GM23338 (cell line): ENCODE data around the gene KRT222. TPM values are rescaled to one million over a fixed set of nuclear protein-coding genes. Genes with fewer than 3 reads are reported as not detected.
A peak's percentile ranks its signal among the peaks of the same experiment; 100 is the strongest.

Source experiments
- ATAC-seq: fragments of 200-7000 bp; cut with Tn5 transposase; 3 replicates; pipeline ENCODE4 v1.9.1; 2020
- DNase-seq: peaks from one replicate; pipeline ENCODE4 v3.0.0-alpha.2; 2015; ENCODE audit warnings: low spot score
- H2AFZ ChIP-seq: fragments of 200-600 bp; sonication (generic); 2 replicates; pipeline ENCODE4 v1.8.0; 2016; ENCODE audit warnings: antibody characterized with exemption, mild to moderate bottlenecking, moderate library complexity
- H3F3A ChIP-seq: fragments of 200-600 bp; sonication (generic); replicated peaks from 2 replicates; pipeline ENCODE4 v1.8.0; 2017; ENCODE audit warnings: antibody characterized with exemption, mixed run types, low read depth
- H3K27ac ChIP-seq: fragments of 200-600 bp; sonication (generic); 2 replicates; pipeline ENCODE4 v1.6.1; 2016; ENCODE audit warnings: low read depth
- H3K27me3 ChIP-seq: fragments of 200-600 bp; sonication (generic); 2 replicates; pipeline ENCODE4 v1.8.0; 2016; ENCODE audit warnings: mild to moderate bottlenecking, mixed run types, moderate library complexity; ENCODE audit not compliant: insufficient read depth
- H3K36me3 ChIP-seq: fragments of 200-600 bp; sonication (generic); 2 replicates; pipeline ENCODE4 v1.8.0; 2016; ENCODE audit warnings: mild to moderate bottlenecking; ENCODE audit not compliant: insufficient read depth
- H3K4me1 ChIP-seq: fragments of 200-600 bp; sonication (generic); 2 replicates; pipeline ENCODE4 v1.8.0; 2016; ENCODE audit warnings: mild to moderate bottlenecking, moderate library complexity; ENCODE audit not compliant: insufficient read depth
- H3K4me2 ChIP-seq: fragments of 200-600 bp; sonication (generic); 2 replicates; pipeline ENCODE4 v1.7.1; 2017; ENCODE audit warnings: mixed run types
- H3K4me3 ChIP-seq: fragments of 200-600 bp; sonication (generic); 2 replicates; pipeline ENCODE4 v1.6.1; 2016; ENCODE audit warnings: mixed run types
- H3K79me2 ChIP-seq: fragments of 200-600 bp; sonication (generic); replicated peaks from 2 replicates; pipeline ENCODE4 v1.8.0; 2017; ENCODE audit warnings: mild to moderate bottlenecking; ENCODE audit not compliant: insufficient read depth
- H3K9me2 ChIP-seq: fragments of 200-600 bp; sonication (generic); 2 replicates; pipeline ENCODE4 v1.8.0; 2017; ENCODE audit not compliant: insufficient read depth
- H4K20me1 ChIP-seq: fragments of 200-600 bp; sonication (generic); replicated peaks from 2 replicates; pipeline ENCODE4 v1.8.0; 2017; ENCODE audit warnings: mild to moderate bottlenecking; ENCODE audit not compliant: insufficient read depth
- H3K27ac Mint-ChIP-seq: 2 replicates; pipeline ENCODE4 v1.8.0; 2020; ENCODE audit warnings: inconsistent platforms, mild to moderate bottlenecking, moderate library complexity, mixed read lengths
- H3K27me3 Mint-ChIP-seq: 3 replicates; pipeline ENCODE4 v1.8.0; 2022; ENCODE audit warnings: low read depth, mild to moderate bottlenecking, moderate library complexity, mixed read lengths, inconsistent platforms; ENCODE audit not compliant: insufficient read depth, poor library complexity
- H3K36me3 Mint-ChIP-seq: 3 replicates; pipeline ENCODE4 v1.8.0; 2021; ENCODE audit warnings: low read depth, mild to moderate bottlenecking, inconsistent platforms, moderate library complexity, mixed read lengths
- H3K4me1 Mint-ChIP-seq: 3 replicates; pipeline ENCODE4 v1.8.0; 2020; ENCODE audit warnings: mild to moderate bottlenecking, inconsistent platforms, mixed read lengths
- H3K4me3 Mint-ChIP-seq: 3 replicates; pipeline ENCODE4 v1.8.0; 2021; ENCODE audit warnings: moderate library complexity, mild to moderate bottlenecking, inconsistent platforms, mixed read lengths
- H3K9me3 Mint-ChIP-seq: 3 replicates; pipeline ENCODE4 v1.8.0; 2020; ENCODE audit warnings: moderate library complexity, mild to moderate bottlenecking, inconsistent platforms, mixed read lengths
- CTCF ChIP-seq, 2 experiments: fragments of 200-600 bp in 1 of 2; sonication (generic) in 1 of 2; conservative IDR thresholded peaks; 2 replicates each; pipeline versions ENCODE4 v1.5.1 to v1.6.1; 2016 to 2017; ENCODE audit warnings: antibody characterized with exemption in 2 of 2, low read depth in 2 of 2, mild to moderate bottlenecking in 2 of 2, moderate library complexity in 1 of 2
- EZH2 ChIP-seq: fragments of 200-600 bp; sonication (generic); IDR thresholded peaks from one replicate; pipeline ENCODE4 v1.8.0; 2017; ENCODE audit warnings: antibody characterized with exemption, mild to moderate bottlenecking, low read depth; ENCODE audit not compliant: unreplicated experiment
- EZH2phosphoT487 ChIP-seq: fragments of 200-600 bp; sonication (generic); IDR thresholded peaks from one replicate; pipeline ENCODE4 v1.8.1; 2018; ENCODE audit warnings: antibody characterized with exemption; ENCODE audit not compliant: unreplicated experiment
- JUNB ChIP-seq: IDR thresholded peaks from one replicate; pipeline ENCODE4 v1.6.1; 2016; ENCODE audit warnings: antibody characterized with exemption; ENCODE audit not compliant: unreplicated experiment
- POLR2AphosphoS5 ChIP-seq: IDR thresholded peaks from 2 replicates; pipeline ENCODE4 v1.6.1; 2016; ENCODE audit warnings: antibody characterized with exemption, low read depth
- STAT1 ChIP-seq: IDR thresholded peaks from one replicate; pipeline ENCODE4 v1.6.1; 2016; ENCODE audit warnings: antibody characterized with exemption; ENCODE audit not compliant: unreplicated experiment
- ZNF114 ChIP-seq: fragments of 250-450 bp; sonication (Bioruptor Pico); IDR thresholded peaks from 2 replicates; pipeline ENCODE4 v1.5.0; 2020; ENCODE audit warnings: mild to moderate bottlenecking, moderate library complexity
- ZNF331 ChIP-seq: fragments of 250-450 bp; sonication (Bioruptor Pico); IDR thresholded peaks from 2 replicates; pipeline ENCODE4 v1.5.0; 2020; ENCODE audit warnings: low read depth, mild to moderate bottlenecking, moderate library complexity
- ZNF462 ChIP-seq: fragments of 250-450 bp; sonication (Bioruptor Pico); IDR thresholded peaks from 2 replicates; pipeline ENCODE4 v1.5.0; 2020; ENCODE audit warnings: mild to moderate bottlenecking, moderate library complexity
- polyA plus RNA-seq: library from polyadenylated mRNA; unstranded; fragments of >200 nt; fragmentation: Nextera tagmentation; extraction: Ambion mirVana; gene quantifications from 2 replicates; pipeline ENCODE4 v1.2.1, GENCODE V29; 2016
- total RNA-seq: library from RNA; depleted of rRNA; stranded (reverse); fragments of >200 nt; shearing (Covaris generic); gene quantifications from 2 replicates; pipeline ENCODE4 v1.2.3, GENCODE V29; 2014

The KRT222 gene
- total and polyA plus RNA-seq, 2 experiments from 2014 or later: not detected

- Mint-ChIP-seq H3K4me3 (no peak overlapping the region), H3K9me3 (no peaks in the 10 kb centered on the region), H3K36me3 (no peaks in the 10 kb centered on the region), H3K27ac (no peak overlapping the region), H3K27me3 (peaks cover 8% of the 10 kb centered on the region), H3K4me1 (peaks cover 7% of the 10 kb centered on the region)
- Histone ChIP-seq H3K4me1 (no peaks in the 10 kb centered on the region), H3K79me2 (no peaks in the 10 kb centered on the region), H3K4me3 (no peak overlapping the region), H3K4me2 (no peak overlapping the region), H3K36me3 (no peaks in the 10 kb centered on the region), H4K20me1 (no peaks in the 10 kb centered on the region), H2AFZ (peak overlapping the region; percentile 89), H3F3A (no peaks in the 10 kb centered on the region), H3K27me3 (no peaks in the 10 kb centered on the region), H3K27ac (no peak overlapping the region), H3K9me2 (no peaks in the 10 kb centered on the region)
- TF ChIP-seq CTCF (conservative IDR thresholded peaks at IDR 0.05; ENCODE audit: low read depth in 2 of 2): no peak
- TF ChIP-seq ZNF331: no peak
- no peak for TF ChIP-seq EZH2
- no peak for TF ChIP-seq ZNF462 (CRISPR knock-in tag)
- no peak for TF ChIP-seq POLR2AphosphoS5
- no peak for TF ChIP-seq ZNF114 (CRISPR knock-in tag)
- no peak for TF ChIP-seq STAT1
- no peak for TF ChIP-seq JUNB
- TF ChIP-seq EZH2phosphoT487: no peak
- DNase-seq (no peak), ATAC-seq (no peak)
Measured at GRCh38 chr17:40615841-40616476, 49.0 kb downstream of the KRT222 start.
